Neuron (in vitro differentiated cells): ENCODE measurements around the gene CDH4.
"Not testable (repeated sequence)": the region's sequence is repeated elsewhere in the genome, so short reads cannot be mapped to it uniquely, and the experiment has no call there.

Experiments
- H2AFZ ChIP-seq: one replicate; pipeline ENCODE4 v1.6.1; 2013; ENCODE audit warnings: low read depth, mild to moderate bottlenecking, inconsistent platforms, low read length, moderate library complexity
- H3K27me3 ChIP-seq: one replicate; pipeline ENCODE4 v1.6.1; 2013; ENCODE audit warnings: low read length; ENCODE audit not compliant: insufficient read depth
- H3K36me3 ChIP-seq: one replicate; pipeline ENCODE4 v1.6.1; 2013; ENCODE audit warnings: low read length; ENCODE audit not compliant: insufficient read depth
- H3K4me1 ChIP-seq: one replicate; pipeline ENCODE4 v1.6.1; 2013; ENCODE audit warnings: low read length; ENCODE audit not compliant: insufficient read depth
- H3K4me3 ChIP-seq: 2 replicates; pipeline ENCODE4 v1.5.1; 2013; ENCODE audit warnings: mild to moderate bottlenecking, low read length, moderate library complexity
- H3K9me3 ChIP-seq: one replicate; pipeline ENCODE4 v1.6.1; 2013; ENCODE audit warnings: low read length

The CDH4 gene

DNA sequence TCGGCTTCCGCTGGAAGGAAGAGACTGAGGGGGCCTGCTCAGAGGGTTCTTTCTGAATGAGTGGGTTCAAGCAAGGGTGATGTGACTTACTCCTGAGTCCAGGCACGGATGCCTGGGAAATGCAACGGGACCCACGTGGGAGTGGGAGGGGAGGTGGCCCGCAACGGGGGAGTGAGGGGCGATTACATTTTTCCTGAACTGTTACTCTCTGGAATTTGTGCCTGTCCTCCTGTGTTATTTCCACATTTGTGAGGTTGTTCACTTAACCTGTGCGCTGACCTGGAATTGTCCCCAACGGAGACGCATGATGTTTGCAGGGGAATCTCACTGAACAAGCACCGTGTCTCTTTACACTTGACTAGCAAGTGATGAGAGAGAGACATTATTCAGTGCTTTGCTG is 209.4 kb downstream of the CDH4 start:
- peaks cover 10% of the 10 kb centered on the region for H3K9me3 ChIP-seq
- peaks cover 18% of the 10 kb centered on the region for H3K4me1 ChIP-seq
- H3K36me3 ChIP-seq: no peaks in the 10 kb centered on the region
- no peak overlapping the region for H3K4me3 ChIP-seq
- H3K27me3 ChIP-seq: no peaks in the 10 kb centered on the region
- no peak overlapping the region for H2AFZ ChIP-seq

DNA sequence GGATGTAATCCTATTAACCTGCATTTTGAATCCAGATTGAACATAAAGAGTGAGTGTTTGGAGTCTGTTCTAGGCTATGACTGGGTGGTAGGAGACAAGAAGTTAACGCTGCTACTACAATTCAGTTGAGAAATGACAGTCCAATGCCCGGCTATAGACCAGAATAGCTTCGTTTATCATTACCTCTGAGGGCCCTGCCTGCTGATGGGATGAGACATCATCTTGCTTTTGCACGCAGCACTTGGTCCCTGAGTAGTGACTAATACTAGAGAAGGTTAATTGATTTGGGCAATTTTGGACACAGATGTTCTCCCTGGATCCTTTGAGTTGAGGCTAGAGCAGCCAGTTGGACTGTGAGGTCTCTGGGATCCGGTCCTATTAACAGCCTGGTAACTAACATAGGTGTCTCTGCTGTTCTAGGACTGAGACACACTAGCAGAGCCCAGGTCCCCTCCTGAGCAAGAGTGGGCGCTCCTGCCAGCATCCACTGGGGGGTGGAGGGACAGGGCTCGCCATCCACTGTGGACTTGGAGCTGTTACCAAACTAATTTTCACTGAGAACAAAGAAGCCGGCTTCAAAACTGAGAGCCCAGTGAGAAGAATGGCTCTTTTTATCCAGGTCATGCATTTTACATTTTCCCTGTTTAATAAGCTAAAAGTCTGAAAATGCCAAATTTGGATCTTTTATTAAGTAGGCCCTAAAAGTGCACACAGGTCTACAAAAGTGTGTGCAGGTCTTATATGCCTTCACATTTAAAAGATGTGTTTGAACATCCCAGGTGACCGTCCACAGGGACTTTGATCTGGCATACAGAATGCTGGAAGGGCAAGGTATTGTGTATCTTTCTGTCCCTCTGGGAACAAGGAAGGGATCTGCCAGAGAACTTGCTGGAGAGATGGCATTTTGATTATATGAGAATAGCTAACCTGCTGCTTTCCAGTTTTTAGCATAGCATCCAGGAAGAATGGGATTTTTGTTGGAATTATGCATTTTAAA is 212.5 kb downstream of the CDH4 start:
- no peaks in the 10 kb centered on the region for H3K36me3 ChIP-seq
- H3K4me3 ChIP-seq: no peak overlapping the region
- H2AFZ ChIP-seq: no peak overlapping the region
- peaks cover 3% of the 10 kb centered on the region for H3K9me3 ChIP-seq
- H3K27me3 ChIP-seq: no peaks in the 10 kb centered on the region
- H3K4me1 ChIP-seq: peaks cover 18% of the 10 kb centered on the region

DNA sequence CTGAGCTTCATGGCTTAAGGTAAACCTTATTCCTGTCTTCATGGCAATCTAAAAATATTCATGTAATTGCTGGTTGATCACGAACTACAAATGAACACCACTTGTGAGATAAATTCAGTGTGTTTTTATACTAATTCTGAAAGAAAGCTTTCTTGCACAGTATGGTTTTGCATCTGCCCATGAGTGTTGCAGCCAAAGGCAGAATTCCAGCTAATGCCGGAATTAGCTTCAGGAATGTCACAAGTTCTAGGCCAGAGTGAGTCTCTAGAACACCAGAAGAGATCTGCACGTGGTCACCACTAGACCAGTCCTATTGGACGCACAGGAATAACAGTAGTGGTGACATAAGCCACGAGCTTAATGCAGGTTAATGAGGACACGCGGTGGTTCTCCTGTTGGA is 223.7 kb downstream of the CDH4 start:
- Histone ChIP-seq H3K4me3 (no peak overlapping the region), H3K9me3 (peaks cover 3% of the 10 kb centered on the region), H3K27me3 (no peaks in the 10 kb centered on the region), H3K36me3 (no peaks in the 10 kb centered on the region), H3K4me1 (no peaks in the 10 kb centered on the region), H2AFZ (no peak overlapping the region)

DNA sequence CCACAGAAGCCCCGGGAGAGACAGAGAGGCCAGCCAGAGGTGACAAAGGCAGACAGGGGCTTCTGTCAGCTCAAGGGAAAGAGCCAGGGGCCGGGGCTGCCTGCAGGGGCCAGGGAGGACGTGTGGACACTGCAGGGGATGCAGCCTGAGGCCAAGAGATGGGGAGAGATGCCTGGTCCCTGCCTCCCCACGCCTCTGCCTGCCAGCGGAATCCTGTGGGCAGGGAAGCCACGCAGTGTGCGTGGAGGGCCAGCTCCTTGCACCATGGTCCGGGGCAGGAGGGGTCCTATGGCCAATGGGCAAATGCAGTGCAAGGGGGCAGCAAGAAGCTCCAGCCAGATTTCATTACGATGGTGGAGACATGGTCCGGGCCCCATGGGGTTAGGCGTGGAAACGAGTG is 224.9 kb downstream of the CDH4 start:
- H3K36me3 ChIP-seq: no peaks in the 10 kb centered on the region
- H3K4me3 ChIP-seq: no peak overlapping the region
- peaks cover 3% of the 10 kb centered on the region for H3K9me3 ChIP-seq
- no peak overlapping the region for H2AFZ ChIP-seq
- no peaks in the 10 kb centered on the region for H3K27me3 ChIP-seq
- H3K4me1 ChIP-seq: no peaks in the 10 kb centered on the region

DNA sequence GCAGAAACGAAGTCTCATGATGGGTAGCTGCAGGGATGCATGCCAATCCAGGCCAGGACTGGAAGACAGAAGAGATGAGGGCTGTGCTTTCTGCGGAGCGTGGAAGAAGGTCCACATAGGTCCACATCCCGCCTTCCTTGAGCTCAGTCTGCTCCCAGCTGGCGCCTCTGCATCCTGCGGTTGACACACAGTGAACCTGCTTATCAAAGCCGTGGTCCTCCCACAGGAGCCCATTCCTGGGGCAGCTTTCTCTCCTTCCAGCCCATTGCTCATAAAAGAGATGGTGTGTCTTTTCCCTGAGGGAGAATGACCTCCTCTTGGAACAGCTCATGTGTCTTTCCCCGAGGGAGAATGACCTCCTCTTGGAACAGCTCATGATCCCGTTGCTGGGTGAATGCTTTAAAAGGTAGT is 225.4 kb downstream of the CDH4 start:
- Histone ChIP-seq H2AFZ (no peak overlapping the region), H3K4me1 (no peaks in the 10 kb centered on the region), H3K36me3 (no peaks in the 10 kb centered on the region), H3K4me3 (no peak overlapping the region), H3K27me3 (no peaks in the 10 kb centered on the region), H3K9me3 (peaks cover 3% of the 10 kb centered on the region)

DNA sequence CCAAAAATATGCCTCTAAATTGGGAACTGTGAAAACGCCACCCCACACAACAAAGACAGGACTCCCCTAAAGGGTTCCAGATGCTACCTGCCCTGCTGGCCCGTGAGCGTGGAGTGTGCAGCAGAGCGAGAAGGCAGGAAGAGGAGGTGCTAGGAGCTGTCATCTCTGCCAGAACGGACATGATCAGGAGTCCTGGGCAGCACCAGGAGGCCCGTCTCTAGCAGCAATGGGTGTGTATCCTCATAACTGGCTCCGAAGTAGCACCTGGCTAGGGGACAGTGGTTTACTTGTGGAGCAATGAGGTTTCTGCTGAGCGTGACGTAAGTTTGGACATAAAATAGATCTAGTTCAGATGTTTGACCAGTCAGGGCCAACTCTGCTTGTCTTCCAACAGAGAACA is 226.0 kb downstream of the CDH4 start:
- Histone ChIP-seq H3K4me1 (no peaks in the 10 kb centered on the region), H3K27me3 (no peaks in the 10 kb centered on the region), H3K36me3 (no peaks in the 10 kb centered on the region), H3K9me3 (peaks cover 3% of the 10 kb centered on the region), H2AFZ (no peak overlapping the region), H3K4me3 (no peak overlapping the region)

DNA sequence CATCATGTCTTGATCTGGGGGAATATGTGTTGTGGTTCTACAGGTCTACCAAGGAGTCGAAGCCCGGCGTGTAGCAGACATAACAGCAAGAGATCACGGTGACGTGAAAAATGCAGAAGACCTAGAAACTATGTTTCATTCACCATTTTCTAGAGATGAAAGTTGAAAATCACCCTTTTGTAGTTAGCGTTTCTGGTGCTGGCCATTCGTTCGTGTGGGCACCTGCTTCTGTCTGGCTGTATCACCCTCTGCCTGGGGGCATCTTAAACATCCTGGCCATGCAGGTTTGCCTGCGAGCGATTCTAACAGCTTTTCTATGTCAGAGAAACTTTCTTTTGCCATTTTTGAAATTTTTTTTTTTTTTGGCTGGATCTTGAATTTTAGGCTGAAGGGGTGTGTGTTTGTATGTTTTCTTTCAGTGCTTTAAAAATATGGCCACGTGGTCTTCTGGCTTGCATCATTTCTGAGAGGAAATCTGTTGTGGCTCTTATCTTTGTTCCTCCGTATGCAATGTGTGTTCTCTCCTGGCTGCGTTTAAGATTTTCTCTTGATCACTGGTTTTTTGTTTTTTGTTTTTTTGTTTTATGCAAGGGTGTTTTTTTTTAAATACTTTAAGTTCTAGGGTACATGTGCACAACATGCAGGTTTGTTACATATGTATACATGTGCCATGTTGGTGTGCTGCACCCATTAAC is 226.7 kb downstream of the CDH4 start:
- no peaks in the 10 kb centered on the region for H3K4me1 ChIP-seq
- H3K36me3 ChIP-seq: no peaks in the 10 kb centered on the region
- H3K27me3 ChIP-seq: no peaks in the 10 kb centered on the region
- no peak overlapping the region for H2AFZ ChIP-seq
- peaks cover 3% of the 10 kb centered on the region for H3K9me3 ChIP-seq
- no peak overlapping the region for H3K4me3 ChIP-seq

DNA sequence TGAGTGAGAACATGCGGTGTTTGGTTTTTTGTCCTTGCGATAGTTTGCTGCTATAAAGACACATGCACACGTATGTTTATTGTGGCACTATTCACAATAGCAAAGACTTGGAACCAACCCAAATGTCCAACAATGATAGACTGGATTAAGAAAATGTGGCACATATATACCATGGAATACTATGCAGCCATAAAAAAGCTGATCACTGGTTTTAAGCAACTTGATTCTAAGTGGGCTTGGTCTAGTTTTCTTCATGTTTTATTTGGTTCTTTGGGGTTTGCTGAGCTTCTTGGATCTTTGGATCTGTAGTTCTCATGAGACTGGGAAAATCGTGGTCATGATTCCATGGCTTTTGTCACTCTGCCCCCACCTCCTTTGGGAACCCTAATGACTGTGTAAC is 227.4 kb downstream of the CDH4 start:
- H3K27me3 ChIP-seq, H3K9me3 ChIP-seq, H3K4me1 ChIP-seq, H2AFZ ChIP-seq, H3K36me3 ChIP-seq, H3K4me3 ChIP-seq: not testable (repeated sequence)

DNA sequence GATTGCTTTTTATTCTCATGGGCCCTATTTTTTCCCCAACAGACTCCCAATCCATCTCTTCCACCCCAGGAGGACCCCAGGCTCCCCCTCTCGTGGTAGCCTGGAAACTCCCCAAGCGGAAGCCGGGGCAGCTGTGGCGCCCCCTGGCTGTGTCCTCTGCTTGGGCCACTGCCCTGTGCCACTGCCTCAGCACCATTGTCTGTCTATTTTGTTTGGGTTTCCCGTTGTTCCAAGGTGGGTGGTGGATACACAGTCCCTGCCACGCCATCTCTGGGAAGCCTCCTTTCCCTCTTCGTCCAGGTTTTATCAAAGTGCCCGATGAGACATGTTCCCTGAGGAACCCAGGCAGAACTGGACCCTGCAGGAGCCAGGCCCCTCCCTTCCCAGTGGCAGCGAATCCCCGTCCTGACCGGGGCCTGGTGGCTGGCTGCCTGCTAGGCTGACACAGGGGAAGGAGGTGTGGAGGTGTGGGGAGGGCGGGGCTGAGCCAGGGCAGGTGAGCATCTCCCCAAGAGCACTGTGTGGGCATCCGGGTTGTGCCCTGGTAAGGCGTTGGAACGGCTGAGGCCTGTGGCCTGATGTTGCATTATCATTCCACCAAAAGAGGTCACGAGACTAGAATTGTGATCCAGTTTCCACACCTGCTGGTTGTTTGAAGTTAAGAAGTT is 228.2 kb downstream of the CDH4 start:
- Histone ChIP-seq H3K4me1 (no peaks in the 10 kb centered on the region), H3K27me3 (no peaks in the 10 kb centered on the region), H3K4me3 (no peak overlapping the region), H2AFZ (no peak overlapping the region), H3K9me3 (peaks cover 3% of the 10 kb centered on the region), H3K36me3 (no peaks in the 10 kb centered on the region)

DNA sequence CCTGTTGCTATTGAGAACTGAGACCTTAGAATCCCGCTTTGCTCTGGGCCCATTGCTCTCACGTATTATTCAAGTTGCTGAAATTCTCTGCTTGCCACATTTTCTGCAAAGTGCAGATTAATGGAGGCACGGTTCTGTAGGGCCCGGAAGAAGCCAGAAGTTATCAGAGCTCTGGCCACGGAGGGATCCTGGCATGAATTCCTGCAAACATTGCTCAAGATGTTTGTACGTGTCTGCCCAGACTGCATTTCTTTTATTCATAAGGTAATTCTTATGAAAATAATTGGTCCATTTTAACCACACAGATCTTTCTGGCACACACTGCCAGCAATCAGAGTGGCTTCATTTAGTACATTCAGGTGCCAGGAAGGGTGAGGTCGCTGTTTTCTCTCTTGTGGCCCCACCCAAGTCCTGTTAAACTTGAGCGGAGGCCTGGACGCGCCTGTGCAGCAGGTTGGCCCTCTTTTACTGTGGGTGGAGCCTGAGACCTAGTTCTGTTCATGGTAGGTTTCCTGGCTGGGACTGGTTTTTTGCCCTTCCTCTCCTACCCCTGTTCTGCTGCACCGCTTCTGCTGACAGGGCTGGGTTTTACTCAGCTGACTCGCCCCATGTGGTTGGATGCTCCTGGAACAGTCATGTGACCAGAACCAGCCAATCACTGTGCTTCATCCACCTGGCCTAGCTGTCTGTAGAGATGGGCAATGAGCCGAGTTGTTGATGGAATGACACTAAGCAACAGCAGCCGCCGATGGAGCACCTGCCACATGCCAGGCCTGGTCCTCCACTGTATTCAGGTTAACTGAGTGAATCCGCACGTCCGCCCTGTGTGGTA is 230.2 kb downstream of the CDH4 start:
- no peak overlapping the region for H2AFZ ChIP-seq
- H3K4me1 ChIP-seq: no peaks in the 10 kb centered on the region
- H3K27me3 ChIP-seq: no peaks in the 10 kb centered on the region
- H3K9me3 ChIP-seq: peaks cover 3% of the 10 kb centered on the region
- H3K4me3 ChIP-seq: no peak overlapping the region
- H3K36me3 ChIP-seq: no peaks in the 10 kb centered on the region

DNA sequence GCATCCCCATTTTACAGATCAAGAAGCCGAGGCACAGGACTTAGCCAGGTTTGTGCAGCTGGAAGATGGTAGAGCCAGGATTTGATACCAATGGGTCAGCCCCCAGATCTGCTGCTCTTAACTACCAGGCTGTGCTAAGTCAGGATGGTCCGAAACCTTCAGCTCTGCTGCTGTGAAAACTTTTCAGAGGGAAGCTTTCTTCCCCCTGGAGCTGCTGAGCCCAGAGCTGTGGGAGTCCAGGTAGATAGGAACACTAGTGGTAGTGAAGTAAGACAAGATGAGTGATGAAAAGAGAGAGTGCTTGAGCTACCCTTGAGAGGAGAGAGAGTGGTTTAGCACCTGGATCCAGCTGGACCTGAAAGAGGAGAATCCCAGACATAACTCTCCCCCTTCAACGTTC is 230.8 kb downstream of the CDH4 start:
- no peaks in the 10 kb centered on the region for H3K27me3 ChIP-seq
- peaks cover 6% of the 10 kb centered on the region for H3K4me1 ChIP-seq
- no peak overlapping the region for H2AFZ ChIP-seq
- peaks cover 3% of the 10 kb centered on the region for H3K9me3 ChIP-seq
- H3K4me3 ChIP-seq: no peak overlapping the region
- H3K36me3 ChIP-seq: no peaks in the 10 kb centered on the region

DNA sequence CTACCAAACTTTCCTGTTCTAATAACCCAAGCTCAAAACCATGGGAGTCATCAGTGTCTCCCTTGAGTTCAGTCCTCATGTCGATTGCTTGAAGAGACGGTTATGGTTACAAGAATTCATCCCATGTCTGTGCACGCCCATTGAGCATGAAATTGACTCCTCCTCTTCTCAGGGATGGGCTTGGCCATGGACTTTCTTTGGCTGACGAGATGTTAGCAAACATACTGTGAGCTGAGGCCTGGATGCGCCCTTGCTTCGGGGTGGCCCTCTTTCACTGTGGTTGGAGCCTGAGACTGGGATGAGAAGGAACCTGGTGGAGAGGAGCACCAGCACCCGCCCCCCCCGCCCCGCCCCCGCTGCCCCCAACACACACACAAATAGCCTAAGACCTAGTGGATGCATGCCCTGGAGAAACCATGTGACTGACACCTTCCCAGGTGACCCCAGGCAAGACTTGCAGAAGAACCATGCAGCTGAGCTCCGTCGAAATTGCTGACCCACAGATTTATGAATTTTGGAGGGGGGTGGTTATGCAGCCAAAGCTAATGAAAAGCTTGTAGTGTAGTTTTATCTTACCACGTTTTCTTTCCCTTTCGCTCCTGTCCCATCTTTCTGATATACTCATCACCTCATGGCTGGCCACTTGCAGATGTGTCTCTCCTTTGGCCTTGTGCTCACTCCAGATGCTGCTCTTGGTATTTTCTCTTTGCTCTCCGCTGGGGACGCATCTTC is 231.4 kb downstream of the CDH4 start:
- Histone ChIP-seq H3K36me3 (no peaks in the 10 kb centered on the region), H3K4me1 (peaks cover 8% of the 10 kb centered on the region), H3K4me3 (no peak overlapping the region)

More for the DNA sequence above, 231.4 kb downstream of the CDH4 start:
- Histone ChIP-seq H2AFZ (no peak overlapping the region), H3K9me3 (peaks cover 3% of the 10 kb centered on the region), H3K27me3 (no peaks in the 10 kb centered on the region)
